ENCODE data around the gene CD300A. TPM values are rescaled to one million over a fixed set of nuclear protein-coding genes. Genes with fewer than 3 reads are reported as not detected.
A peak's percentile ranks its signal among the peaks of the same experiment; 100 is the strongest.

Gene CD300A
- total RNA-seq, 1 experiment from 2014 or later = not detected

- DNase-seq (ENCODE audit: unreplicated experiment) = no peak
- Mint-ChIP-seq H3K9me3 (ENCODE audit: unreplicated experiment) (no peaks in the 10 kb centered on the region), H3K27me3 (ENCODE audit: insufficient read depth, unreplicated experiment) (no peaks in the 10 kb centered on the region), H3K36me3 (ENCODE audit: insufficient read depth, unreplicated experiment) (peaks cover 6% of the 10 kb centered on the region), H3K27ac (ENCODE audit: low read depth, unreplicated experiment) (no peak overlapping the region), H3K4me3 (ENCODE audit: unreplicated experiment) (no peak overlapping the region), H3K4me1 (ENCODE audit: insufficient read depth, unreplicated experiment) (peaks cover 23% of the 10 kb centered on the region)
- ChIA-PET CTCF (interaction anchor here (0.9 to 2.0 kb wide), 3 partner anchors 14 to 180 kb away, joined by 3 to 9 read pairs (median 3); no protein-coding TSS in a partner anchor), POLR2A (no interaction called here)
- no peak for TF ChIP-seq CTCF (IDR thresholded peaks at IDR 0.05; ENCODE audit: unreplicated experiment)
- no TSS peak for BruUV-seq (replicated peaks)
- intact Hi-C loops (cut with micrococcal nuclease) = no loop called here
Observed at GRCh38 chr17:74424117-74424516, 42.3 kb upstream of the CD300A start.

- CTCF ChIA-PET = interaction anchor here (2.0 kb wide), 1 partner anchor 33 kb away, joined by 9 read pairs; no protein-coding TSS in a partner anchor
- POLR2A ChIA-PET = no interaction called here
- peaks cover 23% of the 10 kb centered on the region for H3K4me1 Mint-ChIP-seq (ENCODE audit: insufficient read depth, unreplicated experiment)
- no peak for TF ChIP-seq CTCF (IDR thresholded peaks at IDR 0.05; ENCODE audit: unreplicated experiment)
- H3K27ac Mint-ChIP-seq (ENCODE audit: low read depth, unreplicated experiment) = no peak overlapping the region
- H3K27me3 Mint-ChIP-seq (ENCODE audit: insufficient read depth, unreplicated experiment) = no peaks in the 10 kb centered on the region
- no TSS peak for BruUV-seq (replicated peaks)
- DNase-seq (ENCODE audit: unreplicated experiment) = no peak
- no peak overlapping the region for H3K4me3 Mint-ChIP-seq (ENCODE audit: unreplicated experiment)
- intact Hi-C loops (cut with micrococcal nuclease) = no loop called here
- H3K9me3 Mint-ChIP-seq (ENCODE audit: unreplicated experiment) = no peaks in the 10 kb centered on the region
- peaks cover 6% of the 10 kb centered on the region for H3K36me3 Mint-ChIP-seq (ENCODE audit: insufficient read depth, unreplicated experiment)
Observed at GRCh38 chr17:74424657-74425056, 41.8 kb upstream of the CD300A start.

- Mint-ChIP-seq H3K9me3 (ENCODE audit: unreplicated experiment) (no peaks in the 10 kb centered on the region), H3K4me3 (ENCODE audit: unreplicated experiment) (no peak overlapping the region), H3K27me3 (ENCODE audit: insufficient read depth, unreplicated experiment) (no peaks in the 10 kb centered on the region), H3K4me1 (ENCODE audit: insufficient read depth, unreplicated experiment) (peaks cover 29% of the 10 kb centered on the region), H3K36me3 (ENCODE audit: insufficient read depth, unreplicated experiment) (peaks cover 6% of the 10 kb centered on the region), H3K27ac (ENCODE audit: low read depth, unreplicated experiment) (peak overlapping the region; percentile 84)
- ChIA-PET POLR2A (interaction anchor here (0.8 kb wide), 1 partner anchor 33 kb away, joined by 3 read pairs; no protein-coding TSS in a partner anchor), CTCF (no interaction called here)
- intact Hi-C loops (cut with micrococcal nuclease) = no loop called here
- TF ChIP-seq CTCF (IDR thresholded peaks at IDR 0.05; ENCODE audit: unreplicated experiment) = no peak
- BruUV-seq (replicated peaks) = no TSS peak
- DNase-seq (ENCODE audit: unreplicated experiment) = no peak
Observed at GRCh38 chr17:74426551-74427047, 39.8 kb upstream of the CD300A start.

DNA sequence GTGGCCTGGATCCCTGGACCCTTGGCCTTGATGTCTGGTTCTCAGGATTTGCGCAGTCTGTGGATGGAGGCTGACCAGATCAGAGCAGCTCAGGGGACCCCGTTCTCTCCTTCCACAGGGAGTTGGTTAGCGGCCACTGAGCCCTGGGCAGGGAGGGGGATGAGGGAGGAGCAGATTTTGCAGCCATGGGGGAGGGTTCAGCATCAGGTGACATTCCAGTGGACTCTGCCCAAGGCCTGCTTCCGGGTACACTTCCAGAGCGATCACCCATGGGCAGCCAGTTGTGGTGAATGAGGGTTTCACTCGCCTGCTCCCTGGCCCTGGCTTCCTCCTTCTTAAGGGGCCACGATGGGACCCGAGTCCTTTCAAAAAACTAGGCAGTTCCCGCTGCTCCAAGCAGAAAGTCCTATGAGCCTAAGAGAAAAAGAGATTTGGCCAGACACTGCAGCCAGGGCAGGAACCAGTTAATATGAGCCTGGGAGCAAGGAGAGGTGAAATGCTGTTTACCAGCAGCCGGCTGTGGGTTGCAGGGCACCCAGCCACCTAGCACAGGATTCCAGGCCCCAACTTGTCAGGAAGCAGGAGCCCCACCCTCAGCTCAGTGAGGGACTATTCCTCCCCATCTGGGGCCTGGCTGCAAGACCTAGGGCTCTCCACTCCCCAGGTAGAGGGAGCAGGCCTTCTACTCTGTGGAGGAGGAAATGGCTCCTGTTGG lies 39.2 kb upstream of the CD300A start:
- BruUV-seq (replicated peaks) = no TSS peak
- POLR2A ChIA-PET = interaction anchor here (0.6 to 2.4 kb wide), 5 partner anchors 9 to 33 kb away, joined by 3 to 12 read pairs (median 4); no protein-coding TSS in a partner anchor
- H3K36me3 Mint-ChIP-seq (ENCODE audit: insufficient read depth, unreplicated experiment) = peaks cover 6% of the 10 kb centered on the region
- peak; percentile 78 for DNase-seq (ENCODE audit: unreplicated experiment)
- TF ChIP-seq CTCF (IDR thresholded peaks at IDR 0.05; ENCODE audit: unreplicated experiment) = no peak
- CTCF ChIA-PET = interaction anchor here (0.9 kb wide), 1 partner anchor 11 kb away, joined by 3 read pairs; no protein-coding TSS in a partner anchor
- no peak overlapping the region for H3K4me3 Mint-ChIP-seq (ENCODE audit: unreplicated experiment)
- intact Hi-C loops (cut with micrococcal nuclease) = no loop called here
- H3K4me1 Mint-ChIP-seq (ENCODE audit: insufficient read depth, unreplicated experiment) = peaks cover 29% of the 10 kb centered on the region
- no peaks in the 10 kb centered on the region for H3K27me3 Mint-ChIP-seq (ENCODE audit: insufficient read depth, unreplicated experiment)
- H3K9me3 Mint-ChIP-seq (ENCODE audit: unreplicated experiment) = no peaks in the 10 kb centered on the region
- peak overlapping the region; percentile 84 for H3K27ac Mint-ChIP-seq (ENCODE audit: low read depth, unreplicated experiment)
